Muscle layer of duodenum (tissue), 2 donors: ENCODE data around the gene KYNU.

Experiments
- H3K27ac ChIP-seq: one replicate; pipeline ENCODE4 v1.7.0; 2013; ENCODE audit warnings: mild to moderate bottlenecking, low read length
- H3K27me3 ChIP-seq: one replicate; pipeline ENCODE4 v1.7.0; 2013; ENCODE audit warnings: low read depth, mild to moderate bottlenecking, control low read depth, low read length
- H3K36me3 ChIP-seq, 2 donors: one replicate each; pipeline ENCODE4 v1.7.0; 2013; ENCODE audit warnings: low read length in 2 of 2, control low read depth in 1 of 2, mild to moderate bottlenecking in 1 of 2; ENCODE audit not compliant: insufficient read depth in 2 of 2, control insufficient read depth in 1 of 2
- H3K4me1 ChIP-seq, 2 donors: one replicate each; pipeline ENCODE4 v1.7.0; 2013; ENCODE audit warnings: low read length in 2 of 2, mild to moderate bottlenecking in 2 of 2, control low read depth in 1 of 2, moderate library complexity in 1 of 2; ENCODE audit not compliant: insufficient read depth in 2 of 2, control insufficient read depth in 1 of 2
- H3K4me3 ChIP-seq, 2 donors: one replicate each; pipeline ENCODE4 v1.7.0; 2013; ENCODE audit warnings: low read length in 2 of 2, low read depth in 1 of 2, mild to moderate bottlenecking in 1 of 2
- H3K9me3 ChIP-seq, 2 donors: one replicate each; pipeline ENCODE4 v1.7.0; 2013; ENCODE audit warnings: low read length in 2 of 2, control low read depth in 1 of 2, mild to moderate bottlenecking in 1 of 2; ENCODE audit not compliant: control insufficient read depth in 1 of 2
- donor health status: healthy.

Gene KYNU

DNA sequence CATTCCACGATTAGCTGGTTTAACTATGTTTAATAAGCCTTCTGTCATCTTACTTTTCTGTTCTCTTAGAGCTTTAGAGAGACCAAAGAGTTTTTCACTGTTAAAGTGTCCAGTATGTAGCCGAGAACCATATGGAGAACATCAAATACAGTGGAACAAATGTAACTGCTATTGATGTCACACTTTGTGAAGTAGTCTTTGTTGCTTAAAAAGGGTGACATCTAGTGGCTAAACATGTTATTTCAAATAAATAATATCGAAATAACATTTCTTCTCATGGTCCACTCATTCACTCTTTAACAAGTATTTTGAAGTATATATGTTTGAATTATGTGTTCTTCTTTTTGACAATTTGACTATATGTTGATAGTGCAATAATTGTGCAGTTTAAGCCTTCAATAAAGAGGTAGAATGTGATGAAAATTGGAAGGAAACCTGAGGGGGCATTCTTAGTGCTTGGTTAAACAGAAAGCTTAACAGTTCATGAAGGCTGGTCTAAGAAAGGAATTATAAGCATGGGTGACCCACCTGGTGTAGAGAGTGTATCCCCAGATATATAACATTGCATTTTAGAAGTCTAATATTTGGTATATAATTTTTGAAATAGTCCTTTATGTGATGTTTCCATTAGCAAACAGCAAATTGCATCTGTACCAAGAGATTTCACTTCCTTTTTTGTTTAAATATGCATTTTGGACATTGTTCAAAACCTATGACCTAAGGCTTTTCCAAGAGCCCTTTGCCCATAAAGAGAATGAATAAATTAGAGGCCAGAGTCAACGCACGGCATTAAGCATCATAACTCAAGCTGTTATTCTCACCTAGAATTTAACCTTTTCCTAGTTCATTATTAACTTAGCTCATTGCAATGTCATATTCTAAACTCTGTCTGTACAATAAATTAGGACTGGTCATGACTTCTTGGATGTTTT is 112.1 kb downstream of the KYNU start:
- Histone ChIP-seq H3K27me3 (no peaks in the 10 kb centered on the region), H3K27ac (no peak overlapping the region), H3K9me3 (no peaks in the 10 kb centered on the region), H3K4me3 (no peak overlapping the region), H3K36me3 (no peaks in the 10 kb centered on the region), H3K4me1 (no peaks in the 10 kb centered on the region)

GRCh38 chr2:142991295-142991694 is 113.8 kb downstream of the KYNU start:
- Histone ChIP-seq H3K36me3 (no peaks in the 10 kb centered on the region), H3K4me1 (no peaks in the 10 kb centered on the region), H3K9me3 (no peaks in the 10 kb centered on the region), H3K4me3 (no peak overlapping the region), H3K27me3 (no peaks in the 10 kb centered on the region), H3K27ac (no peak overlapping the region)

DNA sequence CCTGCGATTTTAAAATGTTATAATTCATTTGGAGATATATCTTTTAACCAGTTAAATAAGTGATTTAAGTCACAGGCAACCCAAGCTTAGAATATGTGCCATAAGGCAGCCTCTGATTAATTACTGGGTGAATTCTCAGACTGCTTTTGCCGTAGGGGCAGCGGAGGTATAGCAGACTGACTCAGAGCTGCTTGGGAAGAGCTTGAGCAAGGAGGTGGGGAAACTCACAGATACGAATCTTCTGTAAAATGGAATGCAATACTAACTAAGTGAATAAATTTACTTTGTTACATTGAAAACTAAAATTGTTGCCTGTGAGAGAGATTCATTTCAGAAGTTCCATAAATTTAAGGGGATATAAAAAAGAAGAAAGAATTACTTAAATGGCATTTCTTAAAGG is 115.4 kb downstream of the KYNU start:
- no peaks in the 10 kb centered on the region for H3K4me1 ChIP-seq
- H3K36me3 ChIP-seq, result no peaks in the 10 kb centered on the region
- H3K27ac ChIP-seq, result no peak overlapping the region
- no peaks in the 10 kb centered on the region for H3K27me3 ChIP-seq
- H3K4me3 ChIP-seq, result no peak overlapping the region
- H3K9me3 ChIP-seq, result no peaks in the 10 kb centered on the region

DNA sequence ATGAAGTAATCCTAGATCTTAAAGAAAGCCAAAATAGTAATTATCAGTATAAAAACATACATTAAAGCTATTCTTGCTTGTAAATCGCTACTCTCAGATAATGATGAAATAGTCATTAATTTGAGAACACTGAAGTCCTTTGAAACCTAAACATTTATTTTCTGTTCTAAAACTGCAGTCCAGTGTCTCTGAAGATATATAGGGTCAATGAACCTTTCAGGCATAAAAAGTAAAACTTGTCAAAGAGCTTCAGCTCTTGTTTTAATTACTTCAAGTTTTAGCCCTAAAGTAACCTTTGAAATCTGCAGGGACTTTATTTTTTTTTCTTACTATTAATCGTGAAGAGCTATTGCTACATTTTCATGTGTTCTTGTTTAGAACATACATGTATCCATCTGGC is 116.3 kb downstream of the KYNU start:
- Histone ChIP-seq H3K9me3 (no peaks in the 10 kb centered on the region), H3K27ac (no peak overlapping the region), H3K4me3 (no peak overlapping the region), H3K27me3 (no peaks in the 10 kb centered on the region), H3K36me3 (no peaks in the 10 kb centered on the region), H3K4me1 (no peaks in the 10 kb centered on the region)

GRCh38 chr2:142994665-142995064 is 117.2 kb downstream of the KYNU start:
- no peak overlapping the region for H3K27ac ChIP-seq
- no peak overlapping the region for H3K4me3 ChIP-seq
- H3K9me3 ChIP-seq, result no peaks in the 10 kb centered on the region
- no peaks in the 10 kb centered on the region for H3K27me3 ChIP-seq
- H3K36me3 ChIP-seq, result no peaks in the 10 kb centered on the region
- H3K4me1 ChIP-seq, result no peaks in the 10 kb centered on the region

- Histone ChIP-seq H3K36me3 (no peaks in the 10 kb centered on the region), H3K27me3 (no peaks in the 10 kb centered on the region)
Observed at GRCh38 chr2:142997231-142997630, 119.8 kb downstream of the KYNU start.

DNA sequence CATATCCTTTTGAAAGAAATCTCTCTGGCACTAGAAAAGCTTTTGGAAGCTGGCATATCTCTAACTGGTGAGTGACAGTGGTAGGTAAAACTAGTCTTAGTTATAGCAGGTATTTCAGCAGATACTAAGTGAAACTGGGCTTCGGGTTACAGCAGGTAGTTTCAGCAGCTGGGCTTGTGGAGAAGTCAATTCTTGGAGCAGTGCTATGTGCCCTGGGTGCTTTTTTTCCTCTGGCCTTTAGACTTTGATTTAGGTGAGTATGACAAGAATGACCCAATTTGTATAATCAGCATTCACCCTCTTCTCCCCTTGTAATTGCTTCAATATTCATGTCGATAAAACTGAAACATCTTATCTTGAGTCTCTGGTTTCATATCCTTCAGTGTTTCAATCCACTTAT is 123.1 kb downstream of the KYNU start:
- Histone ChIP-seq H3K4me3 (no peak overlapping the region), H3K4me1 (no peaks in the 10 kb centered on the region), H3K9me3 (no peaks in the 10 kb centered on the region), H3K27ac (no peak overlapping the region), H3K27me3 (no peaks in the 10 kb centered on the region), H3K36me3 (no peaks in the 10 kb centered on the region)

More at GRCh38 chr2:142997231-142997630, 119.8 kb downstream of the KYNU start:
- Histone ChIP-seq H3K27ac (no peak overlapping the region), H3K4me1 (no peaks in the 10 kb centered on the region), H3K4me3 (no peak overlapping the region), H3K9me3 (no peaks in the 10 kb centered on the region)

DNA sequence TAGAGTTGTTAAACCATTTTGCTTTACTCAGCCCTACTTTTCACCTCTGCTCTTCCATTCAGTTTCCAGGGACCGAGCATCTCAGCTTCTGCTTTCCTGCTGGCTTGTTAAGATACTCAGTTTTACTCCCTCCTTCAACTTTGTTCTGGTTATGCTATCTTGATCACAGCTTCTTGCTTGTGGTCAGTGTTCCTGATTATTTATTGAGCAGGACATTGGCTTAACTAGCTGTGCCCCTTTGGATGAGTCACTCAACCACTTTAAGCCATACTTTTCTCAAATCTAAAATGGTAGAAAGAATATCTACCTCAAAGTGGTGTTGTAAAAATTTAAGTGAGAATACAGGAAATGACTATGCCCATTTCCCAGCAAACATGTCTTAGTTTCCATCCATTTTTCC is 124.0 kb downstream of the KYNU start:
- no peak overlapping the region for H3K4me3 ChIP-seq

GRCh38 chr2:143015656-143016055 is 138.2 kb downstream of the KYNU start:
- Histone ChIP-seq H3K27ac (no peak overlapping the region), H3K36me3 (no peaks in the 10 kb centered on the region), H3K27me3 (no peaks in the 10 kb centered on the region), H3K4me3 (no peak overlapping the region), H3K4me1 (no peaks in the 10 kb centered on the region), H3K9me3 (no peaks in the 10 kb centered on the region)

More for the DNA sequence above, 124.0 kb downstream of the KYNU start:
- H3K9me3 ChIP-seq, result no peaks in the 10 kb centered on the region
- no peak overlapping the region for H3K27ac ChIP-seq
- H3K27me3 ChIP-seq, result no peaks in the 10 kb centered on the region
- no peaks in the 10 kb centered on the region for H3K36me3 ChIP-seq
- H3K4me1 ChIP-seq, result no peaks in the 10 kb centered on the region

- no peak overlapping the region for H3K27ac ChIP-seq
- H3K4me1 ChIP-seq, result no peaks in the 10 kb centered on the region
- no peaks in the 10 kb centered on the region for H3K27me3 ChIP-seq
- H3K4me3 ChIP-seq, result no peak overlapping the region
- H3K9me3 ChIP-seq, result no peaks in the 10 kb centered on the region
- no peaks in the 10 kb centered on the region for H3K36me3 ChIP-seq
Observed at GRCh38 chr2:143026411-143027054, 149.1 kb downstream of the KYNU start.

DNA sequence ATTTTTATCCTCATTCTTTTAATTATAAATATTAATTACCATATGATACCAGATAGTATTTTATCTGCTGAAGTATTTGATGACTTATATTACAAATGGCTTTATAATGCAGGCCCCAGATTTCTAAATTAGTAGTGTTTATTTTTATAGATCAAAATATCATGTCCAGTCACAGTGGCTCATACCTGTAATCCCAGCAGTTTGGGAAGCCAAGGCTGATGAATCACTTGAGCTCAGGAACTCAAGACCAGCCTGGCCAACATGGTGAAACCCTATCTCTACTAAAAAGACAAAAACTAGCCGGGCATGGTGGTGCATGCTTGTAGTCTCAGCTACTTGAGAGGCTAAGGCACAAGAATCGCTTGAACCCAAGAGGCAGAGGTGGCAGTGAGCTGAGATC is 151.7 kb downstream of the KYNU start:
- Histone ChIP-seq H3K27me3 (no peaks in the 10 kb centered on the region), H3K27ac (no peak overlapping the region), H3K4me1 (no peaks in the 10 kb centered on the region)

More for the DNA sequence above, 151.7 kb downstream of the KYNU start:
- Histone ChIP-seq H3K4me3 (no peak overlapping the region), H3K9me3 (no peaks in the 10 kb centered on the region), H3K36me3 (no peaks in the 10 kb centered on the region)
